Epithelial cell of prostate (primary cell): ENCODE results near the gene ANXA9.

Source experiments
- DNase-seq: peaks from one replicate; pipeline ENCODE4 v3.0.0-alpha.2; 2011; ENCODE audit warnings: low read depth, low spot score
- H3K27ac ChIP-seq: fragments of 450-650 bp; 2 replicates; pipeline ENCODE4 v1.5.1; 2017; ENCODE audit warnings: mild to moderate bottlenecking

The ANXA9 gene

GRCh38 chr1:151001602-151002001 is 19.5 kb downstream of the ANXA9 start:
- no peak for DNase-seq
- no peak overlapping the region for H3K27ac ChIP-seq

GRCh38 chr1:151002051-151002450 is 20.0 kb downstream of the ANXA9 start:
- no peak overlapping the region for H3K27ac ChIP-seq
- no peak for DNase-seq

GRCh38 chr1:151002611-151003010 is 20.5 kb downstream of the ANXA9 start:
- H3K27ac ChIP-seq = no peak overlapping the region
- no peak for DNase-seq

GRCh38 chr1:151003180-151003579 is 21.1 kb downstream of the ANXA9 start:
- DNase-seq = no peak
- H3K27ac ChIP-seq = no peak overlapping the region

GRCh38 chr1:151005729-151006319 is 23.7 kb downstream of the ANXA9 start:
- H3K27ac ChIP-seq = peak overlapping the region; percentile 87
- no peak for DNase-seq

- DNase-seq = peak; percentile 29
- H3K27ac ChIP-seq = peak within 1 kb of the TSS; percentile 87
These were observed 24.4 kb downstream of the ANXA9 start, which contains the start of gene MINDY1 for GRCh38 chr1:151006327-151007052. Gene MINDY1 (minus strand): TSS chr1:151006902. CDS start chr1:151002617, 4,285 bp downstream.

- no peak for DNase-seq
- peak overlapping the region; percentile 87 for H3K27ac ChIP-seq
These were observed 25.8 kb downstream of the ANXA9 start for GRCh38 chr1:151007853-151008243.

- peak; percentile 73 for DNase-seq
- H3K27ac ChIP-seq = peak within 1 kb of the TSS; percentile 87
These were observed 26.4 kb downstream of the ANXA9 start, which contains the start of gene PRUNE1 for GRCh38 chr1:151008244-151009205. Gene PRUNE1 (plus strand): TSS chr1:151008449. CDS start chr1:151008633, 184 bp downstream.

- DNase-seq = no peak
- H3K27ac ChIP-seq = peak overlapping the region; percentile 87
These were observed 27.1 kb downstream of the ANXA9 start for GRCh38 chr1:151009206-151009587.

GRCh38 chr1:151009674-151010345 is 27.7 kb downstream of the ANXA9 start:
- H3K27ac ChIP-seq = no peak overlapping the region
- DNase-seq = no peak

- DNase-seq = no peak
- no peak overlapping the region for H3K27ac ChIP-seq
These were observed 28.2 kb downstream of the ANXA9 start for GRCh38 chr1:151010346-151010726.

- no peak for DNase-seq
These were observed 29.2 kb downstream of the ANXA9 start for GRCh38 chr1:151011154-151011850.

GRCh38 chr1:151012684-151013471 is 30.8 kb downstream of the ANXA9 start:
- no peak overlapping the region for H3K27ac ChIP-seq
- no peak for DNase-seq

More at GRCh38 chr1:151011154-151011850, 29.2 kb downstream of the ANXA9 start:
- H3K27ac ChIP-seq = no peak overlapping the region

- DNase-seq = no peak
- no peak overlapping the region for H3K27ac ChIP-seq
These were observed 31.4 kb downstream of the ANXA9 start for GRCh38 chr1:151013518-151013917.

GRCh38 chr1:151024540-151025146 is 42.6 kb downstream of the ANXA9 start:
- no peak overlapping the region for H3K27ac ChIP-seq
- DNase-seq = no peak

- no peak for DNase-seq
- H3K27ac ChIP-seq = no peak overlapping the region
These were observed 44.4 kb downstream of the ANXA9 start for GRCh38 chr1:151026460-151026859.

- H3K27ac ChIP-seq = no peak overlapping the region
- no peak for DNase-seq
These were observed 50.1 kb downstream of the ANXA9 start for GRCh38 chr1:151032164-151032563.

GRCh38 chr1:151035167-151035566 is 53.1 kb downstream of the ANXA9 start:
- DNase-seq = no peak
- H3K27ac ChIP-seq = no peak overlapping the region
